ENCODE measurements around the gene FBXL15.

FBXL15 gene

GRCh38 chr10:102444851-102445250 is 24.2 kb downstream of the FBXL15 start:
- no peaks in the 10 kb centered on the region for H3K4me1 ChIP-seq (ENCODE audit: insufficient read depth, insufficient read length)
- H3K4me3 ChIP-seq (ENCODE audit: insufficient read length, low read depth), result no peak overlapping the region
- TF ChIP-seq ZNF274 (IDR thresholded peaks at IDR 0.05; ENCODE audit: low read depth, low read length) (no peak), YY1 (IDR thresholded peaks at IDR 0.05; ENCODE audit: insufficient read depth, insufficient read length) (no peak), SUZ12 (IDR thresholded peaks at IDR 0.05; ENCODE audit: extremely low read depth, insufficient read depth, insufficient read length) (no peak)
- no peaks in the 10 kb centered on the region for H3K27me3 ChIP-seq (ENCODE audit: insufficient read depth, insufficient read length)
- H3K9ac ChIP-seq (ENCODE audit: insufficient read length, low read depth), result no peak overlapping the region
- H3K9me3 ChIP-seq (ENCODE audit: insufficient read depth, low read length), result no peaks in the 10 kb centered on the region
- DNase-seq (ENCODE audit: low read depth, low spot score), result no peak
- H3K36me3 ChIP-seq (ENCODE audit: insufficient read depth, insufficient read length, low read length), result no peaks in the 10 kb centered on the region

DNA sequence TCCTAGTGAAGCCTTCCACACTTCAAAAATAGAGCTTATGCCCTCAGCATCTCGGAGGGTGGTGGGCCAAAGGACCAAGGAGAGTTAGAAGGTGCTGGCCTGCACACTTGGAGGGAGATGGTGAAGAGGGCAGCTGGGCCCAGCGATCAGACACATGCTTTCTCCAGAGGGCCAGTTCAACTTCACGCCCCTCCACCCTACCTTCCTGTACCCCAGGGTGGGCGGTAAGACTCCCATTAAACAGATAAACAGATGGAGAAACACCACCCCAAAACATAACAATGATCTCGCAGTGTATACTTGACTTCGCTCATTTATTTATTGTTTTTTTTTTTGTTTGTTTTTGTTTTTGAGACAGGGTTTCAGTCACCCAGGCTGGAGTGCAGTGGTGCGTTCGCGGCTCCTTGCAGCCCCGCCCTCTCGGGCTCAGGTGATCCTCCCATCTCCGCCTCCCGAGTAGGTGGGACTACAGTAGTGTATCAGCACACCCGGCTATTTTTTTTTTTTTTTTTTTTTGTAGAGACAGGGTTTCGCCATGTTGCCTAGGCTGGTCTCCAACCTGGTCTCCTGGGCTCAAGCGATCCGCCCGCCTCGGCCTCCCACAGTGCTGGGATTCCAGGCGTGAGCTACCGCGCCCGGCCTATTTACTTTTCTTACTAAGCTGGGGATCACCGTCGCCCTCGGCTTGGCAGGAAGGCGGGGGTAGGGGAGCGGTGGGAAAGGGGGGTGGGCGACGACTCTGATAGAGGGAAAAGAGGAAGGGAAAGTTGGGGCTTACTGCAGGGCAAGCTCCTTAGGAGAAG is 28.9 kb downstream of the FBXL15 start:
- peak overlapping the region; percentile 94 for H3K9ac ChIP-seq (ENCODE audit: insufficient read length, low read depth)
- no peak for DNase-seq (ENCODE audit: low read depth, low spot score)
- TF ChIP-seq YY1 (IDR thresholded peaks at IDR 0.05; ENCODE audit: insufficient read depth, insufficient read length), result no peak
- no peak for TF ChIP-seq ZNF274 (IDR thresholded peaks at IDR 0.05; ENCODE audit: low read depth, low read length)
- TF ChIP-seq SUZ12 (IDR thresholded peaks at IDR 0.05; ENCODE audit: extremely low read depth, insufficient read depth, insufficient read length), result no peak

GRCh38 chr10:102450124-102450373 is 29.4 kb downstream of the FBXL15 start:
- no peak for DNase-seq (ENCODE audit: low read depth, low spot score)
- no peaks in the 10 kb centered on the region for H3K27me3 ChIP-seq (ENCODE audit: insufficient read depth, insufficient read length)
- H3K4me1 ChIP-seq (ENCODE audit: insufficient read depth, insufficient read length), result peaks cover 6% of the 10 kb centered on the region
- no peaks in the 10 kb centered on the region for H3K9me3 ChIP-seq (ENCODE audit: insufficient read depth, low read length)
- peaks cover 5% of the 10 kb centered on the region for H3K36me3 ChIP-seq (ENCODE audit: insufficient read depth, insufficient read length, low read length)
- peak overlapping the region; percentile 94 for H3K9ac ChIP-seq (ENCODE audit: insufficient read length, low read depth)
- TF ChIP-seq SUZ12 (IDR thresholded peaks at IDR 0.05; ENCODE audit: extremely low read depth, insufficient read depth, insufficient read length) (no peak), YY1 (IDR thresholded peaks at IDR 0.05; ENCODE audit: insufficient read depth, insufficient read length) (no peak), ZNF274 (IDR thresholded peaks at IDR 0.05; ENCODE audit: low read depth, low read length) (no peak)
- peak overlapping the region; percentile 84 for H3K4me3 ChIP-seq (ENCODE audit: insufficient read length, low read depth)

More for the DNA sequence above, 28.9 kb downstream of the FBXL15 start:
- H3K36me3 ChIP-seq (ENCODE audit: insufficient read depth, insufficient read length, low read length), result peaks cover 5% of the 10 kb centered on the region
- no peaks in the 10 kb centered on the region for H3K27me3 ChIP-seq (ENCODE audit: insufficient read depth, insufficient read length)
- H3K4me3 ChIP-seq (ENCODE audit: insufficient read length, low read depth), result peak overlapping the region; percentile 84
- H3K9me3 ChIP-seq (ENCODE audit: insufficient read depth, low read length), result no peaks in the 10 kb centered on the region
- peaks cover 6% of the 10 kb centered on the region for H3K4me1 ChIP-seq (ENCODE audit: insufficient read depth, insufficient read length)

- Histone ChIP-seq H3K4me1 (ENCODE audit: insufficient read depth, insufficient read length) (peaks cover 9% of the 10 kb centered on the region), H3K27me3 (ENCODE audit: insufficient read depth, insufficient read length) (no peaks in the 10 kb centered on the region), H3K9me3 (ENCODE audit: insufficient read depth, low read length) (no peaks in the 10 kb centered on the region), H3K36me3 (ENCODE audit: insufficient read depth, insufficient read length, low read length) (peaks cover 5% of the 10 kb centered on the region), H3K9ac (ENCODE audit: insufficient read length, low read depth) (peak overlapping the region; percentile 94), H3K4me3 (ENCODE audit: insufficient read length, low read depth) (peak overlapping the region; percentile 84)
- TF ChIP-seq SUZ12 (IDR thresholded peaks at IDR 0.05; ENCODE audit: extremely low read depth, insufficient read depth, insufficient read length) (no peak), YY1 (IDR thresholded peaks at IDR 0.05; ENCODE audit: insufficient read depth, insufficient read length) (no peak), ZNF274 (IDR thresholded peaks at IDR 0.05; ENCODE audit: low read depth, low read length) (no peak)
- DNase-seq (ENCODE audit: low read depth, low spot score), result no peak
Measured at GRCh38 chr10:102450374-102451104, 29.9 kb downstream of the FBXL15 start.

GRCh38 chr10:102451105-102451969 is 30.7 kb downstream of the FBXL15 start, which contains the start of gene C10orf95:
C10orf95 (minus strand) TSS chr10:102451543; CDS start chr10:102451093, 450 bp downstream.
- DNase-seq (ENCODE audit: low read depth, low spot score), result no peak
- Histone ChIP-seq H3K9ac (ENCODE audit: insufficient read length, low read depth) (peak within 1 kb of the TSS; percentile 94), H3K4me1 (ENCODE audit: insufficient read depth, insufficient read length) (peaks cover 9% of the 10 kb centered on the region), H3K27me3 (ENCODE audit: insufficient read depth, insufficient read length) (no peaks in the 10 kb centered on the region), H3K9me3 (ENCODE audit: insufficient read depth, low read length) (no peaks in the 10 kb centered on the region), H3K36me3 (ENCODE audit: insufficient read depth, insufficient read length, low read length) (peaks cover 5% of the 10 kb centered on the region), H3K4me3 (ENCODE audit: insufficient read length, low read depth) (peak within 1 kb of the TSS; percentile 84)
- TF ChIP-seq ZNF274 (IDR thresholded peaks at IDR 0.05; ENCODE audit: low read depth, low read length) (no peak), SUZ12 (IDR thresholded peaks at IDR 0.05; ENCODE audit: extremely low read depth, insufficient read depth, insufficient read length) (no peak), YY1 (IDR thresholded peaks at IDR 0.05; ENCODE audit: insufficient read depth, insufficient read length) (no peak)

GRCh38 chr10:102452672-102453340 is 32.2 kb downstream of the FBXL15 start:
- DNase-seq (ENCODE audit: low read depth, low spot score), result no peak
- H3K4me1 ChIP-seq (ENCODE audit: insufficient read depth, insufficient read length), result peaks cover 9% of the 10 kb centered on the region
- TF ChIP-seq ZNF274 (IDR thresholded peaks at IDR 0.05; ENCODE audit: low read depth, low read length) (no peak), YY1 (IDR thresholded peaks at IDR 0.05; ENCODE audit: insufficient read depth, insufficient read length) (no peak), SUZ12 (IDR thresholded peaks at IDR 0.05; ENCODE audit: extremely low read depth, insufficient read depth, insufficient read length) (no peak)
- no peak overlapping the region for H3K9ac ChIP-seq (ENCODE audit: insufficient read length, low read depth)
- H3K9me3 ChIP-seq (ENCODE audit: insufficient read depth, low read length), result no peaks in the 10 kb centered on the region
- H3K36me3 ChIP-seq (ENCODE audit: insufficient read depth, insufficient read length, low read length), result peaks cover 5% of the 10 kb centered on the region
- H3K27me3 ChIP-seq (ENCODE audit: insufficient read depth, insufficient read length), result no peaks in the 10 kb centered on the region
- H3K4me3 ChIP-seq (ENCODE audit: insufficient read length, low read depth), result no peak overlapping the region
